ENCODE results near the gene BNC2.

BNC2 gene

DNA sequence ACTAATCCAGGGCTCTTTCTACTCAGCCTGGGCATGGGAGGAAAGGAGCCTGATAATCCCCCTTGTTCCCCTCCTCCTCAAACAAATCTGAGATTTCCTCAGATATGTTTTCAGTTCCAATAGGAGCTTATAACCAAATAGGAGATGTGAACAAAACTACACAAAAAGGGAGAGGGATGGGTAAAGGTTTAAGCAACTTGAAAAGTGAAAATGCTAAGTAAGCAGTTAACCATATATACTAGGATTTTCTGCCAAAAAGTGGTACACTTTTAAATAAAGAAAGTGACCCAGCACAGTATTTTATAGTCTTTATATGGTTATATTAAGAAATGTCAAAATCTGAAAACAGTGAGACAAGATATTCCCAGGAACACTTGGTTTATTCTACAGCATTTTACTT is 275.7 kb downstream of the BNC2 start:
- H2AFZ ChIP-seq (ENCODE audit: low read length), result no peak overlapping the region
- H3K36me3 ChIP-seq (replicated peaks; ENCODE audit: insufficient read depth, low read length), result no peaks in the 10 kb centered on the region
- H3K27me3 ChIP-seq (replicated peaks; ENCODE audit: insufficient read depth, low read length), result no peaks in the 10 kb centered on the region
- TF ChIP-seq, protein P1, sequence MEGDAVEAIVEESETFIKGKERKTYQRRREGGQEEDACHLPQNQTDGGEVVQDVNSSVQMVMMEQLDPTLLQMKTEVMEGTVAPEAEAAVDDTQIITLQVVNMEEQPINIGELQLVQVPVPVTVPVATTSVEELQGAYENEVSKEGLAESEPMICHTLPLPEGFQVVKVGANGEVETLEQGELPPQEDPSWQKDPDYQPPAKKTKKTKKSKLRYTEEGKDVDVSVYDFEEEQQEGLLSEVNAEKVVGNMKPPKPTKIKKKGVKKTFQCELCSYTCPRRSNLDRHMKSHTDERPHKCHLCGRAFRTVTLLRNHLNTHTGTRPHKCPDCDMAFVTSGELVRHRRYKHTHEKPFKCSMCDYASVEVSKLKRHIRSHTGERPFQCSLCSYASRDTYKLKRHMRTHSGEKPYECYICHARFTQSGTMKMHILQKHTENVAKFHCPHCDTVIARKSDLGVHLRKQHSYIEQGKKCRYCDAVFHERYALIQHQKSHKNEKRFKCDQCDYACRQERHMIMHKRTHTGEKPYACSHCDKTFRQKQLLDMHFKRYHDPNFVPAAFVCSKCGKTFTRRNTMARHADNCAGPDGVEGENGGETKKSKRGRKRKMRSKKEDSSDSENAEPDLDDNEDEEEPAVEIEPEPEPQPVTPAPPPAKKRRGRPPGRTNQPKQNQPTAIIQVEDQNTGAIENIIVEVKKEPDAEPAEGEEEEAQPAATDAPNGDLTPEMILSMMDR (IDR thresholded peaks at IDR 0.05; ENCODE audit: low read length), result no peak
- TF ChIP-seq EZH2 (optimal IDR thresholded peaks at IDR 0.05; ENCODE audit: low read depth, low read length) (no peak), EZH2phosphoT487 (IDR thresholded peaks at IDR 0.05; ENCODE audit: low read length) (no peak)
- H3K9ac ChIP-seq (ENCODE audit: low read length), result no peak overlapping the region
- H3K4me2 ChIP-seq (ENCODE audit: low read depth, low read length), result no peak overlapping the region
- H3K79me2 ChIP-seq (ENCODE audit: low read length), result no peaks in the 10 kb centered on the region
- H3K4me1 ChIP-seq (ENCODE audit: low read length), result no peaks in the 10 kb centered on the region
- no peaks in the 10 kb centered on the region for H3K9me3 ChIP-seq (replicated peaks; ENCODE audit: insufficient read depth, low read length)
- H4K20me1 ChIP-seq (ENCODE audit: insufficient read depth, low read length), result no peaks in the 10 kb centered on the region
- no peak overlapping the region for H3K4me3 ChIP-seq (ENCODE audit: low read length)
- no peak overlapping the region for H3K27ac ChIP-seq (ENCODE audit: low read length)
- H3K9me2 ChIP-seq (replicated peaks; ENCODE audit: insufficient read depth, low read length), result no peaks in the 10 kb centered on the region
- H3F3A ChIP-seq (ENCODE audit: insufficient read depth, low read length), result no peaks in the 10 kb centered on the region
- no peak for DNase-seq

- TF ChIP-seq EZH2phosphoT487 (IDR thresholded peaks at IDR 0.05; ENCODE audit: low read length) (no peak), EZH2 (optimal IDR thresholded peaks at IDR 0.05; ENCODE audit: low read depth, low read length) (no peak)
- TF ChIP-seq, protein P1 (IDR thresholded peaks at IDR 0.05; ENCODE audit: low read length), result no peak
- no peaks in the 10 kb centered on the region for H3K79me2 ChIP-seq (ENCODE audit: low read length)
- no peaks in the 10 kb centered on the region for H3F3A ChIP-seq (ENCODE audit: insufficient read depth, low read length)
- no peaks in the 10 kb centered on the region for H4K20me1 ChIP-seq (ENCODE audit: insufficient read depth, low read length)
- no peaks in the 10 kb centered on the region for H3K36me3 ChIP-seq (replicated peaks; ENCODE audit: insufficient read depth, low read length)
- H3K4me2 ChIP-seq (ENCODE audit: low read depth, low read length), result no peak overlapping the region
- H3K27ac ChIP-seq (ENCODE audit: low read length), result no peak overlapping the region
- H3K9me2 ChIP-seq (replicated peaks; ENCODE audit: insufficient read depth, low read length), result no peaks in the 10 kb centered on the region
- no peaks in the 10 kb centered on the region for H3K9me3 ChIP-seq (replicated peaks; ENCODE audit: insufficient read depth, low read length)
- no peak overlapping the region for H3K9ac ChIP-seq (ENCODE audit: low read length)
- DNase-seq, result no peak
- H3K4me3 ChIP-seq (ENCODE audit: low read length), result no peak overlapping the region
- H2AFZ ChIP-seq (ENCODE audit: low read length), result no peak overlapping the region
- H3K27me3 ChIP-seq (replicated peaks; ENCODE audit: insufficient read depth, low read length), result no peaks in the 10 kb centered on the region
- H3K4me1 ChIP-seq (ENCODE audit: low read length), result no peaks in the 10 kb centered on the region
Measured at GRCh38 chr9:16593746-16594145, 276.7 kb downstream of the BNC2 start.

DNA sequence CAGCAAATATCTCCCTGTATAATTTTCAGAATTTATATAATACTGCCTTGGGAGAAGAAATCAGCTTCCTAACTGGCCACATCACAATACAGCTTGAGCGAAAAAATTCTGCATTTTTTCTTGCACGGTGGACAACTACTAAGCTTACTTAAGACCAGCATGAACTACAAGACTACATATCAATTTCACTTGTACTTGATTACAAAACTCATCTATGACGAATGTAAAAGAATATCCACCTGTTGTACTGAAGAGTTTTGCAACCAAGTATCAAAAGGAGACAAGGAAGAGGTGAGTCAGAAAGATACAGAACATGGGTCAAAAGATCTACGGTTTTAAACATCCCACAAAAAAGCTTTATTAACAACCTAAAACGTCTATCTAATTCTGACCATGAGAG is 279.4 kb downstream of the BNC2 start:
- no peaks in the 10 kb centered on the region for H3K9me3 ChIP-seq (replicated peaks; ENCODE audit: insufficient read depth, low read length)
- H4K20me1 ChIP-seq (ENCODE audit: insufficient read depth, low read length), result no peaks in the 10 kb centered on the region
- no peaks in the 10 kb centered on the region for H3K27me3 ChIP-seq (replicated peaks; ENCODE audit: insufficient read depth, low read length)
- no peaks in the 10 kb centered on the region for H3K36me3 ChIP-seq (replicated peaks; ENCODE audit: insufficient read depth, low read length)
- H3K9me2 ChIP-seq (replicated peaks; ENCODE audit: insufficient read depth, low read length), result no peaks in the 10 kb centered on the region
- no peaks in the 10 kb centered on the region for H3K79me2 ChIP-seq (ENCODE audit: low read length)
- no peak for DNase-seq
- no peak overlapping the region for H3K4me2 ChIP-seq (ENCODE audit: low read depth, low read length)
- H3F3A ChIP-seq (ENCODE audit: insufficient read depth, low read length), result no peaks in the 10 kb centered on the region
- no peaks in the 10 kb centered on the region for H3K4me1 ChIP-seq (ENCODE audit: low read length)
- H3K4me3 ChIP-seq (ENCODE audit: low read length), result no peak overlapping the region
- no peak overlapping the region for H2AFZ ChIP-seq (ENCODE audit: low read length)
- no peak overlapping the region for H3K27ac ChIP-seq (ENCODE audit: low read length)
- TF ChIP-seq, protein P1 (IDR thresholded peaks at IDR 0.05; ENCODE audit: low read length), result no peak
- no peak for TF ChIP-seq EZH2phosphoT487 (IDR thresholded peaks at IDR 0.05; ENCODE audit: low read length)
- H3K9ac ChIP-seq (ENCODE audit: low read length), result no peak overlapping the region

Measured in MM.1S (cell line).